GM06990 (cell line): ENCODE data around the gene TBC1D4.

ENCODE experiments used
- DNase-seq: peaks from one replicate; pipeline ENCODE4 v3.0.0-alpha.2; 2011; ENCODE audit not compliant: insufficient read length; ENCODE audit errors: extremely low read depth
- H3K27me3 ChIP-seq: replicated peaks from 2 replicates; pipeline ENCODE4 v1.6.0; 2011; ENCODE audit warnings: low read length; ENCODE audit not compliant: control insufficient read depth, insufficient read depth
- H3K36me3 ChIP-seq: 2 replicates; pipeline ENCODE4 v1.5.1; 2011; ENCODE audit warnings: low read length; ENCODE audit not compliant: control insufficient read depth, insufficient read depth
- H3K4me3 ChIP-seq: replicated peaks from 2 replicates; pipeline ENCODE4 v1.5.1; 2011; ENCODE audit warnings: low read depth, mild to moderate bottlenecking, control low read depth, low read length
- TF ChIP-seq, protein P1 (sequence below): IDR thresholded peaks from 2 replicates; pipeline ENCODE4 v1.5.1; 2011; ENCODE audit warnings: low read length, control low read depth, mild to moderate bottlenecking, inconsistent platforms; ENCODE audit not compliant: insufficient read depth, poor library complexity, severe bottlenecking

The TBC1D4 gene

DNA sequence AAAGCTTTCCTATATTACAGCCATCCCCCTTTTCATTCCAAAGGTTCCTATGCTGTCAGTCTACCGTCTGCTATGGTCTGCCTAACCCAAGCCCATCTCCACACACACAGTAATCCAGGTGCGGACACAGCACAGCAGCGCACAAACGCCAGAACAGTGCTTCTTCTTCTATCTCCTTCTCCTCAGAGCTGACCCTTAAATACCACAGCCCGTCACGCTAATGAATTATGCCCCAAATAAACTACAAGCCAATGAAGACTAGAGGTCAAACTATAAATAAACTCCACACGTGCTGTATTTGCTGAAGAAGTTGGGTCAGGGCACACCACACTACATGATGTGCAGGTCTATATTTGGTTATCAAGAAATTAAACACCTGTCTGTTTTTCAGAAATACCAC lies 71.8 kb downstream of the TBC1D4 start:
- TF ChIP-seq, protein P1, sequence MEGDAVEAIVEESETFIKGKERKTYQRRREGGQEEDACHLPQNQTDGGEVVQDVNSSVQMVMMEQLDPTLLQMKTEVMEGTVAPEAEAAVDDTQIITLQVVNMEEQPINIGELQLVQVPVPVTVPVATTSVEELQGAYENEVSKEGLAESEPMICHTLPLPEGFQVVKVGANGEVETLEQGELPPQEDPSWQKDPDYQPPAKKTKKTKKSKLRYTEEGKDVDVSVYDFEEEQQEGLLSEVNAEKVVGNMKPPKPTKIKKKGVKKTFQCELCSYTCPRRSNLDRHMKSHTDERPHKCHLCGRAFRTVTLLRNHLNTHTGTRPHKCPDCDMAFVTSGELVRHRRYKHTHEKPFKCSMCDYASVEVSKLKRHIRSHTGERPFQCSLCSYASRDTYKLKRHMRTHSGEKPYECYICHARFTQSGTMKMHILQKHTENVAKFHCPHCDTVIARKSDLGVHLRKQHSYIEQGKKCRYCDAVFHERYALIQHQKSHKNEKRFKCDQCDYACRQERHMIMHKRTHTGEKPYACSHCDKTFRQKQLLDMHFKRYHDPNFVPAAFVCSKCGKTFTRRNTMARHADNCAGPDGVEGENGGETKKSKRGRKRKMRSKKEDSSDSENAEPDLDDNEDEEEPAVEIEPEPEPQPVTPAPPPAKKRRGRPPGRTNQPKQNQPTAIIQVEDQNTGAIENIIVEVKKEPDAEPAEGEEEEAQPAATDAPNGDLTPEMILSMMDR = no peak
- H3K4me3 ChIP-seq = no peak overlapping the region
- H3K27me3 ChIP-seq = no peaks in the 10 kb centered on the region
- DNase-seq = no peak
- H3K36me3 ChIP-seq = no peaks in the 10 kb centered on the region

DNA sequence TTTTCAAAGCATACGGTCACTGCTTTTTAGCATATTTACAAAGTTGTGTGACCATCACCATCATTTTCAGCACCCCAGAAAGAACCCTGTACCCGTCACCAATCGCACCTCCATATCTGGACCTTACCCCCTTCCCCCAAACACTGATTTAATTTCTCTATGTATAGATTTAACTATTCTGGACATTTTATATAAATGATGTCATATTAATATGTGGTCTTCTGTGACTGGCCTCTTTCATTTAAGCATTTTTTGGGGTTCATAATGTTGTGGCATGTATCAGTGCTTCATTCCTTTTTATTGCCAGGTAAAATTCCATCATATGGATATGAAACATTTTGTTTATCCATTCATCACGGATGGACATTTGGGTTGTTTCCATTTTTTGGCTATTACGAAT lies 74.0 kb downstream of the TBC1D4 start:
- no peaks in the 10 kb centered on the region for H3K36me3 ChIP-seq
- TF ChIP-seq, protein P1 = no peak
- H3K27me3 ChIP-seq = no peaks in the 10 kb centered on the region
- no peak overlapping the region for H3K4me3 ChIP-seq
- no peak for DNase-seq

DNA sequence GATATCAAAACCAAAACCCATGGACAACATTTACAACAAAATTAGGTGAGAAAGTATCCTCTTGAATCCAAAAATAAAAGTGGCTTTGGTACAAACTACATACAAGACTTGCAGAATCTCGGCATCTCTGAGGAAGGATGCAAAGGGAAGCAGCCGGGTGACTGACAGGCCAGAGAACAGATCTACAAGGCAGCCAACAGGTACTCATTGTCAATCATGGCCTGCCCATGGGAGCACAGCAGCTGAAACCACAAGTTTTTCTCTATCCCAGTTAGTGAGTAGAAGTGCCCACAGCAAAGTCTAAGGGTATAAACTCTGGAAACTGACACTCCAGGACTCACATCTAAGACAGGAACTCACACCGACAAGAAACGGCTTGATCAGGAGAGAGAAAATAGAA lies 74.5 kb downstream of the TBC1D4 start:
- no peak overlapping the region for H3K4me3 ChIP-seq
- no peaks in the 10 kb centered on the region for H3K27me3 ChIP-seq
- DNase-seq = no peak
- no peaks in the 10 kb centered on the region for H3K36me3 ChIP-seq
- TF ChIP-seq, protein P1 = no peak

DNA sequence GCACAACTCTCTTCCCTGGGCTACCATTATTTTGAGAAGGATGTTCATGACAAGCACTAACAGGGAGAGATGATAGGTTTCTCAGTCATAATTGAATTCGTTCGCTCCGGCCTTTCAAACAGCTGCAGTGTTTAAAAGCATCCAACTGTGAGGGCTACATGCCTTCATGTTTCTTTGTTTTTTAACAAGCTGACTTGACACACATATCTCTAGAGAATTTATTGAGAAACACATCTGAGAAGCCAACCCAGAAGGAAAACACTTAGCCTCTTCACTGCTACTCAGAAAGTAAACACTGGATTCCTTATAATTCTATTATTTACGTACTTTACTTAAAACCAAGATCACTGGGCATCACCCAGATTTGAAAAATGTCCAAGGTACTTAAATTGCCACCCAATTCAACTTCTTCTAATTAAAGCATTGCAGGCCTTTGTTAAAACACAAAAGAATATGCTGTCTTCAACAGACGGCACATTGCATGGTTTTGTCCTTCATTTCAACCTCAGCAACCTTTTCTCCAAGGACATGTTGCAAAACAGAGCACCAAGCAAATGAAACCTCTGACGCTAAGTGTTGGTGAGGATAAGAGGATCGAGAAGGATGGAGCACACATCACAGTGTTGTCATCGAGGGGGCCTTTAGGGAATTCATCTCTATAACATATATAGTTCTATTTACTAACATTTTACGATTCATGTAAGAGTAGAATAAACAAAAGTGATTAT lies 75.8 kb downstream of the TBC1D4 start:
- DNase-seq = no peak
- no peak overlapping the region for H3K4me3 ChIP-seq
- TF ChIP-seq, protein P1 = no peak

DNA sequence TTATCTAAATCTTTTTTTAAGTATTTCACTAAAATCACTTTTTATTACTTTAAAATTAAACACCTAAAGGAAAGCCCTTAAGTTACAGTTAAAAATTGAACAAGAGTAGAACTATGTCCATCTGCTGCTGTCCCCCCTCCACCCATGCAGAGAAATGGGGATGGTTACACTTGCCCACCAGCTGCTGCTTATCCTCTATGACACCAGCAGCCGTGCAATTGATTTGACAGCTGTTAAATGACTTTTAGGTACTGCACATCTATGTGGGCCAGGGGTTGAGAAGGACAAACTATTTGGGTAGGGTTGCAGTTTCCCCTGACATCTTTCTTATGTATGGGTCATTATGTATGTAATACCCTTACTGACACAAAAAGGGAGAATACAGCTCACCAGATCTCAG lies 77.2 kb downstream of the TBC1D4 start:
- TF ChIP-seq, protein P1 = no peak
- no peak for DNase-seq
- Histone ChIP-seq H3K27me3 (no peaks in the 10 kb centered on the region), H3K4me3 (no peak overlapping the region), H3K36me3 (no peaks in the 10 kb centered on the region)

More for the DNA sequence above, 75.8 kb downstream of the TBC1D4 start:
- Histone ChIP-seq H3K36me3 (no peaks in the 10 kb centered on the region), H3K27me3 (no peaks in the 10 kb centered on the region)

DNA sequence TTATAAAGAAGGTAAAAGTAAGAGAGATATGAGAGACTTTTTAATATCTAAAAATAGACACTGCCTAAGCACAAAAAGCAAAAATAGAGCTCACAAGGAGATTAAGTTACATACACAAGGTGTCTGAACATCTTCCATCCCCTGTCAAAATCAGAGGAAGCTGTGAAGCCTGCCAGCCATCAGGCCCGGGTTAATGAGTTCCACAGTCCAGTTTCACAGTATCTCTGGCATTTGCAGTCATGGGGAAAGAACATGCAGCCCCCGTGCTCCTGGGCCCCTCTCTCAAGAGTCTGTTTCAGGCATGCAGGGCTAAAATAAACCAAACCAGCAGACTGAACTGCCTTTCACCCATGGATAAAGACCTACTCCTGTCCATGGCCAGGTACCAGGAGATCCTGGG lies 79.2 kb downstream of the TBC1D4 start:
- Histone ChIP-seq H3K36me3 (no peaks in the 10 kb centered on the region), H3K27me3 (no peaks in the 10 kb centered on the region), H3K4me3 (no peak overlapping the region)
- no peak for DNase-seq
- TF ChIP-seq, protein P1 = no peak
